Endothelial cell (in vitro differentiated cells): ENCODE measurements around the gene DCBLD2. TPM values are rescaled to one million over a fixed set of nuclear protein-coding genes. Genes with fewer than 3 reads are reported as not detected.

ENCODE experiments used
- DNase-seq: peaks from one replicate; pipeline ENCODE4 v3.0.0; 2021; ENCODE audit warnings: low spot score
- H3K27ac Mint-ChIP-seq: one replicate; pipeline ENCODE4 v1.8.0; 2021; ENCODE audit warnings: mixed read lengths, inconsistent platforms; ENCODE audit not compliant: unreplicated experiment
- H3K27me3 Mint-ChIP-seq: one replicate; pipeline ENCODE4 v1.8.0; 2021; ENCODE audit warnings: mild to moderate bottlenecking, moderate library complexity, mixed read lengths, inconsistent platforms; ENCODE audit not compliant: unreplicated experiment
- H3K36me3 Mint-ChIP-seq: one replicate; pipeline ENCODE4 v1.8.0; 2021; ENCODE audit warnings: mild to moderate bottlenecking, low read depth, mixed read lengths, inconsistent platforms; ENCODE audit not compliant: unreplicated experiment
- H3K4me1 Mint-ChIP-seq: one replicate; pipeline ENCODE4 v1.8.0; 2021; ENCODE audit warnings: mild to moderate bottlenecking, mixed read lengths, inconsistent platforms; ENCODE audit not compliant: unreplicated experiment
- H3K4me3 Mint-ChIP-seq: one replicate; pipeline ENCODE4 v1.8.0; 2021; ENCODE audit warnings: mild to moderate bottlenecking, mixed read lengths, inconsistent platforms; ENCODE audit not compliant: unreplicated experiment
- H3K9me3 Mint-ChIP-seq: one replicate; pipeline ENCODE4 v1.8.0; 2021; ENCODE audit warnings: mixed read lengths, inconsistent platforms; ENCODE audit not compliant: unreplicated experiment
- CTCF ChIP-seq: fragments of 200-600 bp; sonication (generic); IDR thresholded peaks from one replicate; pipeline ENCODE4 v1.5.0; 2021; ENCODE audit warnings: antibody characterized with exemption; ENCODE audit not compliant: unreplicated experiment
- total RNA-seq: library from RNA; stranded (reverse); fragmentation: NEBNext Ultra II Directional; extraction: Animal tissue kit (Norgen Biotek cat#: 25700); gene quantifications from one replicate; pipeline ENCODE4 v1.2.1, GENCODE V29; 2021; ENCODE audit not compliant: unreplicated experiment

The DCBLD2 gene
- total RNA-seq, 1 donor from 2014 or later = 26.9 TPM

- peaks cover 17% of the 10 kb centered on the region for H3K36me3 Mint-ChIP-seq
- H3K27ac Mint-ChIP-seq = no peak overlapping the region
- no peaks in the 10 kb centered on the region for H3K9me3 Mint-ChIP-seq
- H3K4me1 Mint-ChIP-seq = no peaks in the 10 kb centered on the region
- no peaks in the 10 kb centered on the region for H3K27me3 Mint-ChIP-seq
- H3K4me3 Mint-ChIP-seq = no peak overlapping the region
- DNase-seq = no peak
- no peak for TF ChIP-seq CTCF
Observed at GRCh38 chr3:98809557-98809956, 91.9 kb downstream of the DCBLD2 start.

GRCh38 chr3:98808071-98808470 is 93.4 kb downstream of the DCBLD2 start:
- Mint-ChIP-seq H3K4me3 (no peak overlapping the region), H3K4me1 (no peaks in the 10 kb centered on the region), H3K27me3 (no peaks in the 10 kb centered on the region), H3K9me3 (no peaks in the 10 kb centered on the region), H3K27ac (no peak overlapping the region), H3K36me3 (peaks cover 17% of the 10 kb centered on the region)
- no peak for TF ChIP-seq CTCF
- DNase-seq = no peak

- Mint-ChIP-seq H3K27me3 (no peaks in the 10 kb centered on the region), H3K4me1 (no peaks in the 10 kb centered on the region), H3K9me3 (no peaks in the 10 kb centered on the region), H3K36me3 (peaks cover 17% of the 10 kb centered on the region), H3K4me3 (no peak overlapping the region), H3K27ac (no peak overlapping the region)
- no peak for TF ChIP-seq CTCF
- DNase-seq = no peak
Observed at GRCh38 chr3:98807561-98807960, 93.9 kb downstream of the DCBLD2 start.

GRCh38 chr3:98807011-98807410 is 94.5 kb downstream of the DCBLD2 start:
- TF ChIP-seq CTCF = no peak
- no peak for DNase-seq
- no peaks in the 10 kb centered on the region for H3K27me3 Mint-ChIP-seq
- H3K27ac Mint-ChIP-seq = no peak overlapping the region
- no peak overlapping the region for H3K4me3 Mint-ChIP-seq
- no peaks in the 10 kb centered on the region for H3K9me3 Mint-ChIP-seq
- H3K4me1 Mint-ChIP-seq = no peaks in the 10 kb centered on the region
- H3K36me3 Mint-ChIP-seq = peaks cover 17% of the 10 kb centered on the region

GRCh38 chr3:98806521-98806920 is 95.0 kb downstream of the DCBLD2 start:
- H3K36me3 Mint-ChIP-seq = peaks cover 17% of the 10 kb centered on the region
- no peak for DNase-seq
- no peak overlapping the region for H3K27ac Mint-ChIP-seq
- TF ChIP-seq CTCF = no peak
- H3K4me3 Mint-ChIP-seq = no peak overlapping the region
- no peaks in the 10 kb centered on the region for H3K9me3 Mint-ChIP-seq
- H3K27me3 Mint-ChIP-seq = no peaks in the 10 kb centered on the region
- no peaks in the 10 kb centered on the region for H3K4me1 Mint-ChIP-seq
